IPS-15b (cell line): ENCODE measurements around the gene KLF9.

Source experiments
- H3K27me3 ChIP-seq: one replicate; pipeline ENCODE4 v1.6.1; 2013; ENCODE audit warnings: low read length; ENCODE audit not compliant: control insufficient read depth, insufficient read depth
- H3K36me3 ChIP-seq: one replicate; pipeline ENCODE4 v1.6.1; 2013; ENCODE audit warnings: low read length; ENCODE audit not compliant: control insufficient read depth, insufficient read depth
- H3K4me1 ChIP-seq: one replicate; pipeline ENCODE4 v1.6.1; 2013; ENCODE audit warnings: mild to moderate bottlenecking, low read length; ENCODE audit not compliant: control insufficient read depth, insufficient read depth
- H3K4me3 ChIP-seq: one replicate; pipeline ENCODE4 v1.5.1; 2013; ENCODE audit warnings: low read depth, low read length
- H3K9ac ChIP-seq: one replicate; pipeline ENCODE4 v1.6.1; 2013; ENCODE audit warnings: low read depth, mild to moderate bottlenecking, low read length
- H3K9me3 ChIP-seq: one replicate; pipeline ENCODE4 v1.6.1; 2013; ENCODE audit warnings: mild to moderate bottlenecking, low read length; ENCODE audit not compliant: control insufficient read depth, insufficient read depth

Gene KLF9

GRCh38 chr9:70421272-70422180, 7.1 kb upstream of the KLF9 start:
- Histone ChIP-seq H3K9me3 (no peaks in the 10 kb centered on the region), H3K9ac (no peak overlapping the region), H3K4me1 (peaks cover 16% of the 10 kb centered on the region), H3K27me3 (peaks cover 16% of the 10 kb centered on the region), H3K4me3 (peak overlapping the region; percentile 86), H3K36me3 (no peaks in the 10 kb centered on the region)

GRCh38 chr9:70420441-70421271, 6.2 kb upstream of the KLF9 start:
- Histone ChIP-seq H3K27me3 (peaks cover 16% of the 10 kb centered on the region), H3K4me1 (peaks cover 16% of the 10 kb centered on the region), H3K36me3 (no peaks in the 10 kb centered on the region), H3K9me3 (no peaks in the 10 kb centered on the region), H3K4me3 (peak overlapping the region; percentile 86), H3K9ac (peak overlapping the region; percentile 85)

- H3K9ac ChIP-seq, result peak overlapping the region; percentile 85
- H3K27me3 ChIP-seq, result peaks cover 17% of the 10 kb centered on the region
- H3K9me3 ChIP-seq, result no peaks in the 10 kb centered on the region
- H3K4me1 ChIP-seq, result peaks cover 20% of the 10 kb centered on the region
- H3K36me3 ChIP-seq, result no peaks in the 10 kb centered on the region
- H3K4me3 ChIP-seq, result peak overlapping the region; percentile 86
These were observed 5.3 kb upstream of the KLF9 start for GRCh38 chr9:70419556-70420440.

DNA sequence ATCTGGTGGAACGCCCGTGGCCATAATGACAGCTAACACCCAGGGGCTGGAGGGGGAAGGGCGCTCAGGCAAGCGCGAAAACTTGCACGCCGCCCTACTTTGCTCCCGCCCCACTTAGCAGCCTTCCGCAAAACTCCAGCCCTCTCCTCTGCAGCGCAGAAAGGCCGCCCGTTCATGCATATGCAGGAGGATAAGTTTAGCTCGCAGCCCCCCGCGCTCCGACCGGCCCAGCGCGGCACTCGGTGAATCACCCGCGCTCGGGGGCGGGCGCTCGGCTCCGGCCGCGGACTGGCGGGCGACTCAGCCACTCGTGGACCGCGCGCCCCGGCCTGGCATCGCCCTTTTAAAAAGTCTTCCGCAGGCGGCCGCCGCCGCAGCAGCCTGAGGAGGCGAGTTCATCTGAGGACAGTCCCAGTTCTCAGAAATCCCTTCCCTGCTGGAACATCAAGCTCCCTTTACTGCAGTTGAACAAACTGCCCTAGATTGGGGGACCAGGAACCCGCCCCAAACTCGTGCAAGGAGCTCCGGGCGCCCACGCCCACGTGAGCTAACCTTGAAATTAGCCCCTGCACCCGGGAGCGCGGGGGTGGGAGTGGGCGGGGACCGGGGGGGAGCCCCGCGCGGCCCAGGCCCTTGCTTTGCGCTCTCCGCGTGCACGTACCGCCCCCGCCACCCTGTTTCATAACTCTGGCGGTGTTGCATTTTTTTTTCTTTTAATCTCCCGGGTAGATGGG, 4.5 kb upstream of the KLF9 start:
- Histone ChIP-seq H3K4me1 (peaks cover 24% of the 10 kb centered on the region), H3K9ac (peak overlapping the region; percentile 58), H3K9me3 (no peaks in the 10 kb centered on the region), H3K27me3 (peaks cover 20% of the 10 kb centered on the region), H3K36me3 (no peaks in the 10 kb centered on the region), H3K4me3 (peak overlapping the region; percentile 86)

GRCh38 chr9:70415476-70415875, 1.0 kb upstream of the KLF9 start:
- Histone ChIP-seq H3K27me3 (peaks cover 25% of the 10 kb centered on the region), H3K4me3 (no peak overlapping the region), H3K9me3 (no peaks in the 10 kb centered on the region), H3K4me1 (peaks cover 25% of the 10 kb centered on the region), H3K9ac (no peak overlapping the region), H3K36me3 (no peaks in the 10 kb centered on the region)

GRCh38 chr9:70415041-70415440, 584 bp upstream of the KLF9 start:
- H3K9me3 ChIP-seq, result no peaks in the 10 kb centered on the region
- peaks cover 27% of the 10 kb centered on the region for H3K4me1 ChIP-seq
- no peak overlapping the region for H3K9ac ChIP-seq
- no peaks in the 10 kb centered on the region for H3K36me3 ChIP-seq
- no peak overlapping the region for H3K4me3 ChIP-seq
- H3K27me3 ChIP-seq, result peaks cover 25% of the 10 kb centered on the region

- H3K36me3 ChIP-seq, result no peaks in the 10 kb centered on the region
- peaks cover 25% of the 10 kb centered on the region for H3K27me3 ChIP-seq
- H3K4me3 ChIP-seq, result peak overlapping the region; percentile 87
- no peaks in the 10 kb centered on the region for H3K9me3 ChIP-seq
- peak overlapping the region; percentile 55 for H3K9ac ChIP-seq
- H3K4me1 ChIP-seq, result peaks cover 27% of the 10 kb centered on the region
These were observed 1.0 kb downstream of the KLF9 start for GRCh38 chr9:70413464-70413798.

GRCh38 chr9:70412832-70413463, 1.5 kb downstream of the KLF9 start:
- H3K4me3 ChIP-seq, result peak overlapping the region; percentile 87
- no peaks in the 10 kb centered on the region for H3K36me3 ChIP-seq
- peaks cover 25% of the 10 kb centered on the region for H3K27me3 ChIP-seq
- H3K9ac ChIP-seq, result peak overlapping the region; percentile 65
- H3K9me3 ChIP-seq, result no peaks in the 10 kb centered on the region
- peaks cover 27% of the 10 kb centered on the region for H3K4me1 ChIP-seq

DNA sequence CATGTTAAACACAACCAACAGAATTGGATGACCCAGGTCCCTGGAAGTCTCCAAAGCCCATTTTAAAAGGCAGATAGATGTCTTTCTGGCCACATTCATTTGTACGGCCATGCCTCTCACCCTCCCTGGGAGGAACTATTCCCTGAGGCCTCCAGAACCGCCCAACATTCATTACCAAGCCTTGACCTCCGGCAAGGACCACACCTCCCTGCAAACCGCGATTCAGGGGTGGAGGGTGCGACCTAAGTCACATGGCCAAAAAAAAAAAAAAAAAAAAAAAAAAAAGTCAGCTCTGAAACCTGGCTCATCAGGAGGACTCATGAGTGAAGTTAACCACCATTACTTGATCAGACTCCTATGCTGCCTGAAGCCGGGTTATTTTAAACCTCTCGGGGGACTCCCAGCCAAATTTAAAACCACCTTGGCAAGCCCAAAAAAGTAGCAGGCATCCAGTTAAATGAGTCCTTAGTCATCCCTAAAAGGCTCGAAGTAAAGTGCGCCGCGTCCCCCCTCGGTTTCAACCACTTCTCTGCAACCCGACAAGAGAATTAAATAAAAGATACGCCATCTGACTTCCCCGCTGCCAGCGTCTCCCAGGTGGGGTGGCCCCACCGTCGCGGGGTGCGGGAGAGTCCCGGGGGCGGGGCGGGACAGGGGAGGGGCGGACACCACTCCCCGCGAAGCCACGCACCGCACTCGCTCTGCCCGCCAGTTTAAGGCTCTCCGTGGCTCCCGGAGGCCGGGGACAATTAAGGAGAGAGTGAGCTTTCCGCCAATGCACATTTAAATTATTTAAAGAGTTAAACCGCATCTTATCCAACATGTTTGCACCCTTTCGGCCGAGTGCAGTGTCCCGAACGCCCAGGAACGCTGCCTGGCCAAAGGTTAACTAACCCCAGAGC, 2.3 kb downstream of the KLF9 start:
- H3K9ac ChIP-seq, result peak overlapping the region; percentile 65
- H3K4me1 ChIP-seq, result peaks cover 26% of the 10 kb centered on the region
- H3K36me3 ChIP-seq, result no peaks in the 10 kb centered on the region
- peak overlapping the region; percentile 87 for H3K4me3 ChIP-seq
- no peaks in the 10 kb centered on the region for H3K9me3 ChIP-seq
- H3K27me3 ChIP-seq, result peaks cover 25% of the 10 kb centered on the region
